ENCODE measurements around the gene DLGAP4. TPM values are rescaled to one million over a fixed set of nuclear protein-coding genes. Genes with fewer than 3 reads are reported as not detected.

DLGAP4 gene
- total and polyA plus RNA-seq, 2 of the 13 experiments (the other 11 are each of a cell fraction or from before 2014, with no cell fraction given) = 15.2 to 26.7 TPM

DNA sequence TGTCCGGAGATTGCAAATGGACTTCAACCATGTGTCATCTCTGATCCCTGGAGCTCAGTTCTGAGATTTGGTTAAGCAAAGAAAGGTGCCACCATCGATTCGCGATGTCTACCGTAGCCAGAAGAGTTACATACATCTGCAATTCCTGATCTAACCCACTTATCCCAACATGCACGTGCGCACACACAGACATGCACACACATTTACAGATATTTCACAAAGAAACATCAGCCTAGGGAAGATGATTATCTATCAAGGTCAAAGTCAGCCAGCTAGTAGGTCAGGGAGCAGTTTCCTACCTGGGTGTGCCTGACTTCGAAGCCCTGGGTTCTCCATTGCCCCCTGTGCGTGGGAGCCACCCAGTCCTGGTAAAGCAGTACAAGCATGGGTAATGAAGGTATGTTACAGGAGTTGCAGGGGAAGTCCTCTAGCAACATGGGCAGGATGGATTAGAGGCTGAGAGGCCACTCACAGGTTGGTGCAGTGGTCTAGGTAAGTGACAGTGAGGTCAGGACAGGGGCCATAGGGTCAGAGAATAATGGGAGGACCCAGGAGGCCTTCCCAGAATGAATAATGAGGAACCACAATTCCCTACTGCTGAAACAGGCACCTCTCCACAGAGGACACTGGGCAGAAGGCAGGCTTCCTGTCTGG, 150.0 kb downstream of the DLGAP4 start (continued):
- no peak for TF ChIP-seq SATB2 (CRISPR knock-in tag; IDR thresholded peaks at IDR 0.05)
- TF ChIP-seq DMAP1 (CRISPR knock-in tag; IDR thresholded peaks at IDR 0.05) = no peak
- no peak for TF ChIP-seq ZFP36 (IDR thresholded peaks at IDR 0.05; ENCODE audit: borderline replicate concordance, low read depth, low read length, partially characterized antibody)
- no peak for TF ChIP-seq BRD4 (CRISPR knock-in tag; IDR thresholded peaks at IDR 0.05)
- no peak for TF ChIP-seq ZNF720 (CRISPR knock-in tag; IDR thresholded peaks at IDR 0.05)
- TF ChIP-seq ZHX1 (CRISPR knock-in tag; IDR thresholded peaks at IDR 0.05; ENCODE audit: low read depth) = no peak
- TF ChIP-seq GATAD2A (CRISPR knock-in tag; IDR thresholded peaks at IDR 0.05) = 0 out of 2 replicates have a peak, but pooled peaks have one; percentile 29
- TF ChIP-seq AGO1 (IDR thresholded peaks at IDR 0.05; ENCODE audit: low read depth, low read length, poor library complexity, severe bottlenecking) = no peak
- TF ChIP-seq ELF4 (CRISPR knock-in tag; IDR thresholded peaks at IDR 0.05; ENCODE audit: borderline replicate concordance) = no peak
- TF ChIP-seq ARNTL (CRISPR knock-in tag; IDR thresholded peaks at IDR 0.05) = 0 out of 2 replicates have a peak, but pooled peaks have one; percentile 24
- no peak for TF ChIP-seq SP140L (CRISPR knock-in tag; IDR thresholded peaks at IDR 0.05; ENCODE audit: borderline replicate concordance)
- TF ChIP-seq ZNF670 (CRISPR knock-in tag; IDR thresholded peaks at IDR 0.05; ENCODE audit: borderline replicate concordance) = peak; percentile 50; the same call in 1 of the 2 replicates
- TF ChIP-seq GLMP (CRISPR knock-in tag; IDR thresholded peaks at IDR 0.05; ENCODE audit: borderline replicate concordance) = no peak
- TF ChIP-seq ESRRA (CRISPR knock-in tag; IDR thresholded peaks at IDR 0.05; ENCODE audit: low read depth) = no peak
- no peak for TF ChIP-seq RFX5 (IDR thresholded peaks at IDR 0.05; ENCODE audit: low read depth, low read length)
- peak; percentile 23; the same call in 1 of the 2 replicates for TF ChIP-seq FOXO1 (CRISPR knock-in tag; IDR thresholded peaks at IDR 0.05)

Measured in HepG2 (cell line).